GM19193 (cell line): Measurements from ENCODE around the gene RPS24.

Source experiments
- POLR2A ChIP-seq: IDR thresholded peaks from 4 replicates; pipeline ENCODE4 v1.6.1; 2011; ENCODE audit not compliant: insufficient read depth, insufficient read length; ENCODE audit errors: extremely low read depth

The RPS24 gene

DNA sequence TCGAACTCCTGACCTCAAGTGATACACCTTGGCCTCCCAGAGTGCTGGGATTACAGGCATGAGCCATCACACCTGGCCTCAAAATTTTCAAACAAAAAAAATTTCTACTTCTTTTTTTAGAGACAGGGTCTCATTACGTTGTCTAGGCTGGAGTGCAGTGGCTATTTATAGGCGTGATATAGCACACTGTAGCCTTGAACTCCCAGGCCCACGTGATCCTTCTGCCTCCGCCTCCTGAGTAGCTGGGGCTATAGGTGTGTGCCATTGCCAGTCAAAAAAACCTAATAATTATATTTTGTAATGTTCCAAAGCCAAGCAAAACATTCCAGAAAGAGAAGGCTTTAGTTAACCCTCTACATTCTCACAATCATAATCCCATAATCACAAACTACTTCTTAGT, 18.1 kb upstream of the RPS24 start:
- TF ChIP-seq POLR2A = no peak

DNA sequence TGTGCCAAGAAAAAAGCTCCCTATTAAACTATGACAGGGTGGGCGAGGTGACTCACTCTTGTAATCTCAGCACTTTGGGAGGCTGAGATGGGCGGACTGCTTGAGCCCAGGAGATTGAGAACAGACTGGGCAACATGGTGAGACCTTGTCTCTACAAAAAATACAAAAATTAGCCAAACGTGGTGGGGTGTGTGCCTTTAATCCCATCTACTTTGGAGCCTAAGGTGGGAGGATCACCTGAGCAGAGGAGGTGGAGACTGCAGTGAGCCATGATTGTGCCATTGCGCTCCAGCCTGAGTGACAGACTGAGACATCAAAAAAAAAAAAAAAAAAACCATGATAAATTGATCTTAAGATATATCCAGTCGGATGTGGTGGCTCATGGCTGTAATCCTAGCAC, 15.8 kb upstream of the RPS24 start:
- TF ChIP-seq POLR2A = no peak

DNA sequence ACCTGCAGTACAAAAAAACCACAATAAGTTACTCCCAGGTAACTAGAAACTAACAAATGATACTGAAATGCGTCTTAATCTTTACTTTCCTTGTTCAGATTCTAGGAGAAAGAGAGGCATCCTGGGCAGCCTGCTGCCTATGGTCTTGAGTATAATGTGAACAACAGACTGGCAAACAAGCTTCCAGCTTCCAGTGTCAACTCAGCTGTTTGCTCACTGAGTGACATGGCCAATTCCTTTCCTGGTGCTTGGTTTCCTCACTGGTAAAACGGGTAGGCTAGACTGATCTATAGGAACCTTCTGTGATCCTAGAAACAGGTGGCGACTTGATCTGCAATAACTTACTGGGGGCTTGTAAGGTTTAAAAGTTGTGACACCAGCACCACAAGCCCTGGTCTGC, 14.4 kb upstream of the RPS24 start:
- TF ChIP-seq POLR2A = no peak

DNA sequence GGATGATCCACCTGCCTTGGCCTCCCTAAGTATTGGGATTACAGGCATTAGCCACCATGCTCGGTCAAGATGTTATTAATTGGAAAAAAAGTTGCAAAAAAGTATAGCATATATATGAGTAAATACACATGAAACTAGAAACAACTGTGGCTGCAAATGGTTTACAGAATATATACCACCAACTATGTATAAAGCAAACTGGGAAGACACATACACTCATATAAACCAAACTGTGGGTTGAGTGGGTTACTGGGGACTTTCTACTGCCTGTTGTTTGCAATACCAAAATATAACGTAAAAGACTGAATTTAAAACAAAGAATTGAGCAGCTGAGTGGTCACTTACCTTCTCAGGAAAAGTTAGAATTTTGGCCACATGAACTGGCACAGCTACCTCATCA, 12.5 kb upstream of the RPS24 start:
- no peak for TF ChIP-seq POLR2A

DNA sequence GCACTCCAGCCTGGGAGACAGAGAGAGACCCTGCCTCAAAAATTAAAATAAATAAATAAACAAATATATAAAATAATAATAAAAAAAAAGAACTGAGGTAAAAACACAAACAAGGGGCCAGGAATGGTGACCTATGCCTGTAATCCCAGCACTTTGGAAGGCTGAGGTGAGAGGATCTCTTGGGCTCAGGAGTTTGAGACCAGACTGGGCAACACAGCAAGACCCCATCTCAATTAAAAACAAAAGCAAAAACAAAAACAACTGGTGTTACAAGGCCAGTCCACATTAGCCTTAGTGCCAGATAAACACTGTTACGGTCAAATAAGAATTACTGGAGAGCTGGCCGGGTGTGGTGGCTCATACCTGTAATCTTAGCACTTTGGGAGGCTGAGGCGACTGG, 9.9 kb upstream of the RPS24 start:
- no peak for TF ChIP-seq POLR2A

DNA sequence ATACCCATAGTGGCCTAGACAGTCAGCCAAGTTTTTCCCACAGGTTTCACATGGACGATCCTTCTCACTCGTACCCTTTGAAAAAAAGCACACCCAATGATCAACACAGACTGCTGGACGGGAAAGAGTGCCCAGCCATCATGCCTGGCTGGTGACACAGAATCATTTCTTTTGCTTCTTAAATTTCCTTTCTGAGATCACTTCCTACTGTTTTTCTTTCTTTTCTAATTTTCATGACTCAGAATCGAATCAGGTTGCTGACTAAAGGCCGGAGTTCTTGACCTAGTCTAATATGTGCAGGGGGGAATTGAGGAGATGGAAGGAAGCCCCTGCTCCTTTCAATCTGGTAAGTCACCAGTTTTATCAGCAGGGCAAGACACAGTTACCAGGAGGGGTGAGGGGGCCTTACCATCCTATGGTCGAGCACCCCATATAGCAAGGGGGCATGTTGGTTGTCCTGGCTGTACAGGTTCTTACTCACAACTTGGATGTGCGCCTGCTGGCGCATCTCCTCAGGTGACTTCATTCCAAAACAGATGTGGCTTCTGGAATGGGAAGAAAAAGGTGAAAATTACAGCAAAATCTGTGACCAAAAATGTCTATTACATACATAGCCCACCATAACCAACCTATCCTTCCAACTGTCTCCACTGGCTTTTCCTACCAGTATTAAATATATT, 7.8 kb upstream of the RPS24 start:
- no peak for TF ChIP-seq POLR2A

DNA sequence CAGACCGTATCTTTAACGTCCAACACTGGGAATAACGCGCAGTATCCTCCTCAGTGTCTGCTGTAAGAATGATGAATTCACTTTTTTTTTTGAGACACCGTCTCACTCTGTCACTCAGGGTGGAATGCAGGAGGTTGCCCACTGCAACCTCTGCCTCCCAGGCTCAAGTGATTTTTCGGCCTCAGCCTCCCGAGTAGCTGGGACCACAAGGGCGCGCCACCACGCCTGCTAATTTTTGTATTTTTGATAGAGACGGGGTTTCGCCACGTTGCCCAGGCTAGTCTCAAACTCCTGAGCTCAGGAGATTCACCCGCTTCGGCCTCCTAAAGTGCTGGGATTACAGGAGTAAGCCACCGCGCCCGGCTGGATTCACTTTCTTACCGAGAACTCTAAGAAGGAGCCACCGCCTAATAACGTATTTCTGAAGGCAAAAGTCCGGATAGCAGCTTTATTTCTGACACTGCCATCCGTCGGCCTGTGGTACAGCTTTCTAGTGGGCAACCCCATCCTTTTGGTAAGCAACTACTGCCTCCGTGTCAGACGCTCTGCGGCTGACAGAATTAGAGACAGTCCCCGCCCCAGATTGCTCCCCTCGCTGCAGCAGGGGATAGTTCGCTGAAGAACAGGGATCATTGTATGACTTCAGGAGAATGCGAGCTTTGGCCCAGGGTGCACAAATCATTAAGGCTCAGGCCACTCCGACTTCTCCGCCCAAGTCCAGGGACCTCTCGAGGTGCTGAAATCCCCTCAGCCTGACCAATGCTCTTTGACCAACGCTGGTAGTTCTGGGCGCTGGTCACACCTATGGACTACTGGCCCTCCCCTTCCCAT, 5.0 kb upstream of the RPS24 start:
- no peak for TF ChIP-seq POLR2A

DNA sequence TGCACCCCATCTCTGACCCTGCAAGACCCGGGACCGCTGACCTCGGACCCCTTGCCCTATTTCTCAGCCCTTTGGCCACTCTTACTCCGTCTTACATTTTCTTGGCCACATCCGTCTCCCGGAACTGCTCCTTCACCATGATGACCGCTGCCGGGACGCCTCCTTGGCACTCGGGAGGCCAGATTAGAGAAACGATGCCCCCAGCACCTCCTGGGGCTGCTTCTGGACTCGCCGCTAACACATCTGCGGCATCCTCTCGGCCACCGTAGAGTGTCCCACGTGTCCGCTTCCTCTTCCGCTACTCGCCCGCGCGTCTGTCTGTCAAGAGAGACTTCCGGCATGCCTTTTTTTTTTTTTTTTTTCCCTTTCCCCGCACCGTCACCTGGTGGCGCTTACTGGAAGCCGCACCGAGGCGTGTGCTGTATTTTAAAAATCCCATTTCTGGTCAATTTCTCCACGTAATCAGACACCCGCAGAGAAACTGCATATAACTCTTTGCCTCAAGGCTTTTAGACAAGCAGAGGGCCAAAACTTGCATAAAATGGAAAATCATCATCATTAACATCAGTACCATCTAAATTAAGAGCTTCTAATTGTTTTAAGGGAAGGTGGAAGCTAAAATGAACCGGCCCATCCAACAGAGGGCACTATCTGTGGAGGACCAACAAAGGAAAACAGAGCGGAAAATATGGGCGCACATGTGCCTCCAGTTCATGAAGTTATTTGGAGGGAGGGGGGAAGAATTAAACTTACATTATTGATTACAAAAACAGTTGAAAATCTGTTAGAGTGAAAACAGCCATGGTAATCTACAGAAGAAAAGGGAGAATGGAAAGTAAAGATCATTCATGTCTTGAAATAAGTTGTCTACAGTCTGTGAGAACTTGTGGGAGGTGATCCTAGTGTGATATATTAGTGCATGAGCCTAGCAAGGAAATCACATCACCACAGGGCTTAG, 4.1 kb upstream of the RPS24 start, which contains the start of gene POLR3A:
Gene POLR3A (minus strand): TSS at position 247 of the 958 bp plus-strand sequence. CDS start 108 bp downstream, at position 139.
- peak; percentile 86 for TF ChIP-seq POLR2A

DNA sequence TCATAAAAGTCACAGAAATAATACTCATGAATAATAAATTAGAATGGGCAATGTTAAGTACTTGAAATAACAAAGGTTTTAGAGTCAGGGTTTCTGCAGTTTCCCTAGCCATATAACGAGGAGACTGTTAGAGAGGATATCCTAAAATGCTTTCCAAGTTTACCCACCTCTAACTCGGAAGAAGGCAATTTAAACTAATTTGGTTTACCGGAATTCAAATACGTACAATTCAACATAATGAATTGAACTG, 351 bp upstream of the RPS24 start:
- TF ChIP-seq POLR2A = no peak

DNA sequence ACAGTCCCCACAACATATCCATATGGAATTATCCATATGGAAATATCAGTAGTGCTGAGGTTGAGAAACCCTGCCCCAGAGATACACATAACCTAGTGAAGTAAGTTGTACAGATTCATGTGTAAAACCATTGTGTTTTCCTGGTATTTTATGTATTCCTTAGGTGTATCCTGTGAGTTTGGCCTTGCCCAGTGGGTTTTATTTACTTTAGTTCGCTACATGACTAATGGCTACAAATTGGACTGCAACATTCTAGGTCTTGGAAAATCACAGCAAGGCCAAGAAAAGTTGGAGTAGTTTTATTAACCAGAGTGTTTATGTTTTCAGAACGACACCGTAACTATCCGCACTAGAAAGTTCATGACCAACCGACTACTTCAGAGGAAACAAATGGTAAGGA, 1.4 kb downstream of the RPS24 start:
- TF ChIP-seq POLR2A = no peak

DNA sequence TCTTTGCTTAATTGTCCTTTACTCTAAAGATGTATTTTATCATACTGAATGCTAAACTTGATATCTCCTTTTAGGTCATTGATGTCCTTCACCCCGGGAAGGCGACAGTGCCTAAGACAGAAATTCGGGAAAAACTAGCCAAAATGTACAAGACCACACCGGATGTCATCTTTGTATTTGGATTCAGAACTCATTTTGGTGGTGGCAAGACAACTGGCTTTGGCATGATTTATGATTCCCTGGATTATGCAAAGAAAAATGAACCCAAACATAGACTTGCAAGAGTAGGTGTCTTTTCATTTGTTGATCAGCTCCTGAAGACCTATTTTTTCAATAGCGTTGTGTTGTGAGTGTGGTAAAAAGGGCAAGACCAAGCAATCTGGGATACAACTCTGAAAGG, 1.8 kb downstream of the RPS24 start:
- no peak for TF ChIP-seq POLR2A

DNA sequence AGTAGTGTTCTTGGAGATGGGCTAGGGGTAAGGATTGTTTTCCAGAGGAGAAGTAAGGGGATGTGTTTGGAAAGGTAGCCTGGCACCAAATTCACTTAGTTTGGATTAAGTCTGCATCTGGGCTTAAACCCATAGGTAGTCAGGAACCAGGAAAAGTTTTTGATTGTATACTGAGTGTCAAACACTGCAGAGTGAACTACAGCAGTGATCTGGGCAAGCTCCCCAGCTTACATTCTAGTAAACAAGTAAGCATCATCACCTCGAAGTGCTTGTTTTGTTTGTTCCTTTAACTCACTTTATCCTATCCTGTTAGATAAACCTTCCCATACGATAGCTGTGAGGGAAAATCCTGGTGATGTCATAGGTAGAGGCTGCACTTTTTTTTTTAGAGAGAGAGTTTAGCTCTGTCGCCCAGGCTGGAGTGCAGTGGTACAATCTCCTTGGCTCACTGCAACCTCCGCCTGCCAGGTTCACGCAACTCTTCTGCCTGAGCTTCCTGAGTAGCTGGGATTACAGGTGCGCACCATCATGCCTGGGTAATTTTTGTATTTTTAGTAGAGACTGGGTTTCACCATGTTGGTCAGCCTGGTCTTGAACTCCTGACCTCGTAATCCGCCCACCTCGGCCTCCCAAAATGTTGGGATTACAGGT, 2.4 kb downstream of the RPS24 start:
- TF ChIP-seq POLR2A = no peak

DNA sequence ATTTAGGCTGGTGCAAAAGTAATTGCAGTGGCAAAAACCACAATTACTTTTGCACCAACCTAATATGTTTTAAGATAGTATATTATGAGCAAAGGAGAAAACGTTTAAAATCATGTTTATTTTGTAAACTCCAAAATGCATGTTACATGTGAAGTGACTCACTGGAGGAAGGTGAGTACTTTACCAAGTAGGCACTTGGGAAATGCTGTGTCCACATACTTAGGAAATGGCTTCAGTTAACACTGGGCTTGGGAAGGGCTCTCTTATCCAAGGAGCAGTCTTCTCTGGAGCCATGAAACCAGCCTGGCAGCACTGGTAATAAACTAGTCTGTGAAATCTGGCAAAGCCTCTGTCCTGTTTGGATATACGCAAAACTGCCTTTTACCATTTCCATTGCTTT, 4.4 kb downstream of the RPS24 start:
- no peak for TF ChIP-seq POLR2A

DNA sequence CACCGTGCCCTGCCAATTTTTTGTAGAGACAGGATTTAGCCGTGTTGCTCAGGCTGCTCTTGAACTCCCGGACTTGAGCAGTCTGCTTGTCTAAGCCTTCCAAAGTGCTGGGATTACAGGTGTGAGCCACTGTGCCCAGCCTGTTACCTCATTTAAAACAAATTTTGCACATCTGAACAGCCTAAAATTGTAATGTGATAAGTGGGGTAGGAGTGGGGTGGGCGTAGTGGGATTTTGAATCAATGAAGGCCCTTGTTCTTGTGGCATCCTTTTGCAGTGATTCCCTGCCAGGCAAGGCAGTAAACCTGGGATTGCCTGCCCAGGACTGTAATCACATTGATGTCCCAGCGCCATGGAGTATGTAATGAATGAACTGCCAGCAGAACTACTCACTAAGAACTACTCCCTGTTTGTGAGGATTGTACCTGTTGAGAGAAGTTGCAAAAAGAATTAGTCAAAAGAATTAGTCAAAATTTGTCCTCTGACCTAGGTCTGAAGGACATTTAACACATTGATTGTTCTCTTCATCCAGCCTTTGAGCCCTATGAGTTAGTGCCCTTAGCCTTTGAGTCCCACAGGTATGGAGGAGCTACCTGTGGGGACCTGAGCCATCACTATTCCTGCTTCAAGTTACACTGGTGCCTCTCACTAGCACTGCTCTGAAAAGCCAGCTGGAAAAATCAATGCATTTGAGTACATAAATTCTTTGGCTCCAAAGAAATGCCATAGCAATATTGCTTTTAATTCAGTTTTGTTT, 5.3 kb downstream of the RPS24 start:
- TF ChIP-seq POLR2A = no peak
